SU-DHL-6 (cell line): ENCODE measurements around the gene ADAMTS14.

Experiments
- H2AFZ ChIP-seq: fragments of 200-600 bp; sonication (generic); 2 replicates; pipeline ENCODE4 v1.6.1; 2014; ENCODE audit warnings: low read depth, mild to moderate bottlenecking, moderate library complexity, mixed read lengths, antibody characterized with exemption, low read length; ENCODE audit not compliant: severe bottlenecking
- H3F3A ChIP-seq: fragments of 200-600 bp; shearing (Covaris generic); 2 replicates; pipeline ENCODE4 v1.6.0; 2016; ENCODE audit warnings: antibody characterized with exemption, mild to moderate bottlenecking; ENCODE audit not compliant: insufficient read depth
- H3K27ac ChIP-seq: fragments of 200-600 bp; sonication (generic); 2 replicates; pipeline ENCODE4 v1.5.1; 2016; ENCODE audit warnings: low read depth, mild to moderate bottlenecking, low read length, moderate library complexity, mixed read lengths
- H3K27me3 ChIP-seq: fragments of 200-600 bp; sonication (generic), shearing (Covaris generic); 2 replicates; pipeline ENCODE4 v1.6.0; 2014; ENCODE audit warnings: mild to moderate bottlenecking, low read length
- H3K36me3 ChIP-seq: fragments of 200-600 bp; sonication (generic); 2 replicates; pipeline ENCODE4 v1.6.1; 2014; ENCODE audit warnings: mild to moderate bottlenecking, low read length, mixed read lengths
- H3K4me2 ChIP-seq: fragments of 300-600, 200-600 bp; shearing (Covaris generic), sonication (generic); 2 replicates; pipeline ENCODE4 v1.6.0; 2014; ENCODE audit warnings: low read length, low read depth, mild to moderate bottlenecking; ENCODE audit not compliant: poor library complexity, severe bottlenecking
- H3K4me3 ChIP-seq: fragments of 200-600 bp; sonication (generic); 2 replicates; pipeline ENCODE4 v1.5.1; 2014; ENCODE audit warnings: antibody characterized with exemption, low read length, mild to moderate bottlenecking, mixed read lengths; ENCODE audit not compliant: insufficient read depth, poor library complexity, severe bottlenecking
- H3K79me2 ChIP-seq: fragments of 200-600 bp; sonication (generic); 2 replicates; pipeline ENCODE4 v1.6.1; 2014; ENCODE audit warnings: mild to moderate bottlenecking, low read length, moderate library complexity; ENCODE audit not compliant: insufficient read depth
- H3K9ac ChIP-seq: fragments of 200-600 bp; sonication (generic); 2 replicates; pipeline ENCODE4 v1.7.0; 2014; ENCODE audit warnings: mild to moderate bottlenecking, low read length
- H3K9me2 ChIP-seq: fragments of 200-600 bp; sonication (generic); replicated peaks from 2 replicates; pipeline ENCODE4 v1.6.1; 2014; ENCODE audit warnings: low read length; ENCODE audit not compliant: insufficient read depth
- H3K9me3 ChIP-seq: fragments of 200-600 bp; sonication (generic); 2 replicates; pipeline ENCODE4 v1.6.1; 2014; ENCODE audit warnings: low read length, mixed read lengths; ENCODE audit not compliant: insufficient read depth
- H4K20me1 ChIP-seq: fragments of 200-600 bp; sonication (generic); 2 replicates; pipeline ENCODE4 v1.6.1; 2014; ENCODE audit warnings: low read depth, mild to moderate bottlenecking, antibody characterized with exemption, low read length, moderate library complexity, mixed read lengths
- EZH2phosphoT487 ChIP-seq: fragments of 200-600 bp; sonication (generic), shearing (Covaris generic); conservative IDR thresholded peaks from 2 replicates; pipeline ENCODE4 v1.6.1; 2018; ENCODE audit warnings: mild to moderate bottlenecking, antibody characterized with exemption, low read length, moderate library complexity, mixed read lengths
- TF ChIP-seq, protein P1 (sequence below): fragments of 200-600 bp; sonication (generic); IDR thresholded peaks from one replicate; pipeline ENCODE4 v1.5.1; 2017; ENCODE audit warnings: antibody characterized with exemption, mild to moderate bottlenecking, low read length, moderate library complexity; ENCODE audit not compliant: insufficient read depth, poor library complexity, severe bottlenecking

The ADAMTS14 gene

GRCh38 chr10:70650104-70650503, 22.2 kb upstream of the ADAMTS14 start:
- no peaks in the 10 kb centered on the region for H3F3A ChIP-seq
- H3K4me3 ChIP-seq = no peak overlapping the region
- no peaks in the 10 kb centered on the region for H3K36me3 ChIP-seq
- H3K4me2 ChIP-seq = no peak overlapping the region
- no peak for TF ChIP-seq EZH2phosphoT487
- TF ChIP-seq, protein P1, sequence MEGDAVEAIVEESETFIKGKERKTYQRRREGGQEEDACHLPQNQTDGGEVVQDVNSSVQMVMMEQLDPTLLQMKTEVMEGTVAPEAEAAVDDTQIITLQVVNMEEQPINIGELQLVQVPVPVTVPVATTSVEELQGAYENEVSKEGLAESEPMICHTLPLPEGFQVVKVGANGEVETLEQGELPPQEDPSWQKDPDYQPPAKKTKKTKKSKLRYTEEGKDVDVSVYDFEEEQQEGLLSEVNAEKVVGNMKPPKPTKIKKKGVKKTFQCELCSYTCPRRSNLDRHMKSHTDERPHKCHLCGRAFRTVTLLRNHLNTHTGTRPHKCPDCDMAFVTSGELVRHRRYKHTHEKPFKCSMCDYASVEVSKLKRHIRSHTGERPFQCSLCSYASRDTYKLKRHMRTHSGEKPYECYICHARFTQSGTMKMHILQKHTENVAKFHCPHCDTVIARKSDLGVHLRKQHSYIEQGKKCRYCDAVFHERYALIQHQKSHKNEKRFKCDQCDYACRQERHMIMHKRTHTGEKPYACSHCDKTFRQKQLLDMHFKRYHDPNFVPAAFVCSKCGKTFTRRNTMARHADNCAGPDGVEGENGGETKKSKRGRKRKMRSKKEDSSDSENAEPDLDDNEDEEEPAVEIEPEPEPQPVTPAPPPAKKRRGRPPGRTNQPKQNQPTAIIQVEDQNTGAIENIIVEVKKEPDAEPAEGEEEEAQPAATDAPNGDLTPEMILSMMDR = no peak
- H4K20me1 ChIP-seq = no peaks in the 10 kb centered on the region
- H2AFZ ChIP-seq = no peak overlapping the region
- peaks cover 56% of the 10 kb centered on the region; the same call in 1 of the 2 replicates for H3K9me3 ChIP-seq
- no peaks in the 10 kb centered on the region for H3K79me2 ChIP-seq
- H3K27ac ChIP-seq = no peak overlapping the region
- H3K9me2 ChIP-seq = no peaks in the 10 kb centered on the region
- H3K27me3 ChIP-seq = no peaks in the 10 kb centered on the region
- H3K9ac ChIP-seq = no peak overlapping the region

- Histone ChIP-seq H3K9me3 (peaks cover 56% of the 10 kb centered on the region; the same call in 1 of the 2 replicates), H2AFZ (no peak overlapping the region), H3K4me3 (no peak overlapping the region), H4K20me1 (no peaks in the 10 kb centered on the region), H3K79me2 (no peaks in the 10 kb centered on the region), H3K4me2 (no peak overlapping the region), H3K27ac (no peak overlapping the region), H3F3A (no peaks in the 10 kb centered on the region), H3K9ac (no peak overlapping the region), H3K27me3 (no peaks in the 10 kb centered on the region), H3K9me2 (no peaks in the 10 kb centered on the region), H3K36me3 (no peaks in the 10 kb centered on the region)
- TF ChIP-seq, protein P1 = no peak
- no peak for TF ChIP-seq EZH2phosphoT487
Observed at GRCh38 chr10:70650718-70651117, 21.6 kb upstream of the ADAMTS14 start.

DNA sequence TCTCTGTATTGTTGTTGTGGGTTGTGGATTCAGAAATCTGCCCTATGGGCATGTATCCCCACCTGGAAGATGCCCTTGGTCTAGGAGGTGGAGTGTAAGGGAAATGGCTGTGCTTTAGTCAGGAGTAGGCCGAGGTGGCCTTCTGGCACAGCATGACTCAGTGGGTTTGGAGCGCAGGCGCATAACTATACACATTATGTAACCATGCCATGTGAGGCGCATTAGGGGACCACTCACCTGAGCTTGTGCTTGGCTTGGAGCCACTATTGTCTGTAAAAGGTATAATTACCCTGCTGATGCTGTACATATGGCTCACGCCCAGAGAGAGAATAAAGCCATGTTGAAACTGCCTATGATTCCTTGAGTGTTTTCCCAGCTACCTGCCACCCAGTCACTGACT, 20.6 kb upstream of the ADAMTS14 start:
- H3K79me2 ChIP-seq = no peaks in the 10 kb centered on the region
- peaks cover 56% of the 10 kb centered on the region; the same call in 1 of the 2 replicates for H3K9me3 ChIP-seq
- H3K9ac ChIP-seq = no peak overlapping the region
- H3K36me3 ChIP-seq = no peaks in the 10 kb centered on the region
- no peaks in the 10 kb centered on the region for H3K27me3 ChIP-seq
- no peak for TF ChIP-seq EZH2phosphoT487
- TF ChIP-seq, protein P1 = no peak
- H3K27ac ChIP-seq = no peak overlapping the region
- H2AFZ ChIP-seq = no peak overlapping the region
- H3F3A ChIP-seq = no peaks in the 10 kb centered on the region
- no peaks in the 10 kb centered on the region for H4K20me1 ChIP-seq
- no peaks in the 10 kb centered on the region for H3K9me2 ChIP-seq
- no peak overlapping the region for H3K4me2 ChIP-seq
- H3K4me3 ChIP-seq = no peak overlapping the region
